Stimulated activated CD8-positive, alpha-beta memory T cell treated with anti-CD3 and anti-CD28 coated beads, Interleukin-12 subunit alpha, Interleukin-12 subunit beta, amount 100 ng/mL, for 24 hours (primary cell): ENCODE results near the gene SCCPDH.
"Not testable (repeated sequence)": the region's sequence is repeated elsewhere in the genome, so short reads cannot be mapped to it uniquely, and the experiment has no call there.

Experiments
- DNase-seq: peaks from one replicate; pipeline ENCODE4 v3.0.0-alpha.2; 2020; ENCODE audit errors: extremely low read depth

The SCCPDH gene

DNA sequence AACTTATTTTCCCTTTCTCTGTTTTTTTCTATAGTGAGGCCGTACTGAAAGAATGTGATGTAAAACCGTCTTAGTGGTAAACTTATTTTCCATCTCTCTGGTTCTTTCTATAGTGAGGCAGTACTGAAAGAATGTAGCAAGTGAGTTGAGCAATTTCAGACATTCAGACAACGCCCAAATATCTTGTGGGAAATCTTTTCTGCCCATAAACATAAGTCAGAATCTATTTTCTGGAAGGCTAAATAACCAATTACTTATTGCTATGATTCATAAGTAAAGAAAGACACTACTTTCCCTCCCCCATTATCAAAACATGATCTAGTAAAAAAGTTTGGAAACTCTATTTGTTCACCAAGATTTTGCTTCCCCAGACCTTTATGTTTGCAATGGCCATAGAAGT lies 18.8 kb upstream of the SCCPDH start:
- no peak for DNase-seq

GRCh38 chr1:246708166-246708565 lies 16.0 kb upstream of the SCCPDH start:
- DNase-seq, result no peak

- DNase-seq, result no peak
These were observed 15.0 kb upstream of the SCCPDH start for GRCh38 chr1:246709196-246709595.

DNA sequence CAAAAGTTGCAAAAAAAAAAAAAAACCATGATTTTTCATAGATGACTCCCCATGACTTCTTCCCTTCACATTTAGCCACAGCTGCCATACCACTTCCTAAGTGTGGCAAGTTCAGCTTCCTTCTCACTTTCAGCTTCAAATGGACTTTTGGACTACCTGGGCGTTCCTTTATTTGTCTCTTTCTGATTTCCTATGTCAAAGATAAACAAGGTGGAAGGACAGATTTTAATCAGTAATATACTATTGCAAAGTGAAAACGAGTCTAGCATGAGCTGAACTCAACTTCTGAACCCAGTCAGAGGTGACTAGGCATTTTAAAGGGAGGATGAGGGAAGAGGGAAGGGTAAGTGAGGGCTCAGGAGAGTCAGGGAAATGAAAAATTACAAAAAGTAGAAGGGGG lies 14.4 kb upstream of the SCCPDH start:
- DNase-seq, result no peak

- DNase-seq, result no peak
These were observed 12.6 kb upstream of the SCCPDH start for GRCh38 chr1:246711548-246712003.

DNA sequence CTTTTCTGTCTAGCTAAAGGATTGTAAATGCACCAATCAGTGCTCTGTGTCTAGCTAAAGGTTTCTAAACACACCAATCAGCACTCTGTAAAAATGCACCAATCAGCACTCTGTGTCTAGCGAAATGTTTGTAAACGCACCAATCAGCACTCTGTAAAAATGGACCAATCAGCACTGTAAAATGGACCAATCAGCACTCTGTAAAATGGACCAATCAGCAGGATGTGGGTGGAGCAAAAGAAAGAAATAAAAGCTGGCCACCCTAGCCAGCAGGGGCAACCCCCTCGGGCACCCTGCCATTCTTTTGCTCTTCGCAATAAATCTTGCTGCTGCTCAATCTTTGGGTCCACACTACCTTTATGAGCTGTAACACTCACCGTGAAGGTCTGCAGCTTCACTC lies 11.8 kb upstream of the SCCPDH start:
- not testable (repeated sequence) for DNase-seq

- not testable (repeated sequence) for DNase-seq
These were observed 4.8 kb upstream of the SCCPDH start for GRCh38 chr1:246719361-246719760.

DNA sequence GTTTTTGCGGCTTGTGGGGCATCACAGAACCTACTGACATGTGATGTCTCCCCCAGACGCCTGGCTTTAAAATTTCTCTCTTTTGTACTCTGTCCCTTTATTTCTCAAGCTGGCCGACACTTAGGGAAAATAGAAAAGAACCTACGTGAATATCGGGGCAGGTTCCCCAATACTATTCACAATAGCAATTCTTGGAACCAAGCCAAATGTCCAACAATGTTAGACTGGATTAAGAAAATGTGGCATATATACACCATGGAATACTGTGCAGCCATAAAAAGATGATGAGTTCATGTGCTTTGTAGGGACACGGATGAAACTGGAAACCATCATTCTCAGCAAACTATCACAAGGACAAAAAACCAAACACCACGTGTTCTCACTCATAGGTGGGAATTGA lies 3.4 kb upstream of the SCCPDH start:
- not testable (repeated sequence) for DNase-seq

GRCh38 chr1:246722720-246723119 lies 1.5 kb upstream of the SCCPDH start:
- DNase-seq, result no peak

- DNase-seq, result no peak
These were observed 504 bp downstream of the SCCPDH start for GRCh38 chr1:246724731-246725095.

- DNase-seq, result no peak
These were observed 982 bp downstream of the SCCPDH start for GRCh38 chr1:246725191-246725590.

DNA sequence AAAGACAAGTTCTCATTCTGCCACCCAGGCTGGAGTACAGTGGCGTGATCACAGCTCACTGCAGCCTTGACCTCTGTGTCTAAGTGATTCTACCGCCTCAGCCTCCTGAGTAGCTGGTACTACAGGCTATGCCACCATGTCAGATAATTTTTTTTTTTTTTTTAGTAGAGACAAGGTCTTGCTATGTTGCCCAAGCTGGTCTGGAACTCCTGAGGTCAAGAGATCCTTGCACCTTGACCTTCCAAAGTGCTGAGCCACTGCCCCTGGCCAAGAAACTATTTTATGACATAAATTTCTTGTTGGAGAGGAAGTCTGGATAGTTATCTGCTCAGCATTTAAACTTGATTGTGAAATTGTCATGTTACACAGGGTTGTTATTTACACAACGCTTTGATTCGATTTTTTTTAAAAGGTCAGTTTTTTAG lies 2.1 kb downstream of the SCCPDH start:
- no peak for DNase-seq

GRCh38 chr1:246726881-246727280 lies 2.7 kb downstream of the SCCPDH start:
- no peak for DNase-seq

GRCh38 chr1:246727594-246727993 lies 3.4 kb downstream of the SCCPDH start:
- DNase-seq, result no peak

- no peak for DNase-seq
These were observed 4.1 kb downstream of the SCCPDH start for GRCh38 chr1:246728311-246728710.

DNA sequence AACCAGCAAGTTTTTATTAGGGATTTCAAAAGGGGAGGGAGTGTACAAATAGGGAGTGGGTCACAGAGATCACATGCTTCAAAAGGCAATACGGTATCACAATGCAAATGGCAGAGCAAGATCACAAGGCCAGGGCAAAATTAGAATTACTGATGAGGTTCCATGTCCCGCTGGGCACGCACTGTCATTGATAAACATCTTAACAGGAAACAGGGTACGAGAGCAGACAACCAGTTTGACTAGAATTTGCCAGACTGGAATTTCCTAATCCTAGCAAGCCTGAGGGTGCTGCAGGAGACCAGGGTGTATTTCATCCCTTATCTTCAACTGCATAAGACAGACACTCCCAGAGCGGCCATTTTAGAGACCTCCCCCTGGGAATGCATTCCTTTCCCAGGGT lies 4.8 kb downstream of the SCCPDH start:
- not testable (repeated sequence) for DNase-seq

DNA sequence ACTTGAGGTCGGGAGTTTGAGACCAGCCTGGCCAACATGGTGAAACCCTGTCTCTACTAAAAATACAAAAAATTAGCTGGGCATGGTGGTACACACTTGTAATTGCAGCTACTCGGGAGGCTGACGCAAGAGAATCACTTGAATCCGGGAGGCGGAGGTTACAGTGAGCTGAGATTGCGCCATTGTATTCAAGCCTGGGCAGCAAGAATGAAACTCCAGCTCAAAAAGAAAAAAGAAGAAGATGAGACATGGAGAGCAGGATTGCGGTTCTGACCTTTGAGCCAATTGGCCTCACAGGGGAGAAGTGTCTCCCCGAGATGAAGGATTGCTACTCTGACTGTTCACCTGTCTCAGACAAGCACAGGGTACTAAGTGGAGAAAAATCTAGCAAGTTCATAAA lies 6.6 kb downstream of the SCCPDH start:
- DNase-seq, result no peak

DNA sequence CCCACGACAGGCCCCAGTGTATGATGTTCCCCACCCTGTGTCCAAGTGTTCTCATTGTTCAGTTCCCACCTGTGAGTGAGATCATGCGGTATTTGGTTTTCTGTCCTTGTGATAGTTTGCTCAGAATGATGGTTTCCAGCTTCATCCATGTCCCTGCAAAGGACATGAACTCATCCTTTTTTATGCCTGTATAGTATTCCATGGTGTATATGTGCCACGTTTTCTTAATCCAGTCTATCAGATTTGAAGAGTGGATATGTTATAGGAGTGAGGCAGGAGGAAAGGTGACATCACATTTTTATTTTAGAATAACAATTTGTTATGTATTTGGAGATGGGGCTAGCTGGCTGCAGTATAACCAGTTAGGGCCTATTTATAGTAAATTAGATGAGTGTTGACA lies 7.7 kb downstream of the SCCPDH start:
- DNase-seq, result not testable (repeated sequence)

DNA sequence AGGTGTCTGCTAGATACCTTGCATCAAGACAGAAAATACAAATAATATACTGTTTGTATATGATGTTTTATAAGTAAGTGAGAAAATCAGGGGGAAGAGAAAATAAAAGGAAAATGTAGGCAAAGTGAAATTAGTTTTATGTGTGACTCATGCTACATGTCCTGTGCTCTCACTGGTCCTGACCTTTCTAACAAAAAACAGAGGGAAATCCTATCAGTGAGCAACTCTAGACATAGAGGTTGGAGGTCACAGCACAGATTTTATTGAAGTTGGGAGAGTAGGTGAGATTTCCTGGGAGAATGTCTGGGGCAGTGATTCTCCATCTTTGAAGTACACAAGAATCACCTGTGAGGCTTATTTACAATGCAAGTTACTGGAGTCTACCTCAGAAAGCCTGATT lies 9.5 kb downstream of the SCCPDH start:
- DNase-seq, result no peak

DNA sequence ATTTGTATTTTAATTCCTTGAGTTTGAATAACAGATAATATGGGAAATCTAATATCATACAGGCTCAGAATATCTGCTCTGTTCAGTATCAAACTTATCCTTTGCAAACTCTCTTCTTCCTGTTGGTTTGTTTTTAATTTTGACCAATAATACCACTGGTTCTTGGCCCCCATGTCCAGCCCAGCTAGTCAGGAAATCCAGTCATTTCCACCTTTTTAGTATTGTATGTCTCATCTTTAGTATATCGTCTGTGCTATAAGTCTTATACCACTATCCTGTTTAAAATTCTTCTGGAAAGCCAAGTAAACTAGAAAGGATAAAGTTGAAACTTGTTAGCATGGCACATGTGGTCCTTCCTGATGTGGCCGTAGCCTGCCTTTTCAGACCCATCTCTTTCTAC lies 10.7 kb downstream of the SCCPDH start:
- DNase-seq, result no peak

DNA sequence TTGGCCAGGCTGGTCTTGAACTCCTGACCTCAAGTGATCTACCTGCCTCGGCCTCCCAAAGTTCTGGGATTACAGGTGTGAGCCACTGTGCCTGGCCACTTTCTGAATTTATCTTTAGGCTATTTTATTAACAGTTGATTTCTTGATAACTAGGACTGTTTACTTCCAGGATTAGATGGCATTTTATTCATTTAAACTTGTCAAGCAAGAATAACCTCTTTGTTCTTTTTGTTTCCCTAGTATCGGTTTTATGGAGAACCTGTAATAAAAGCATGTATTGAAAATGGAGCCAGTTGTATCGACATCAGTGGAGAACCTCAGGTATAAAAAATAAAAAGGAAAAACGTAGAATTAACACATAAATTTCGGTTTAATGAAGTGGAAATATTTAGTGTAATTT lies 11.5 kb downstream of the SCCPDH start:
- DNase-seq, result no peak

GRCh38 chr1:246742396-246742795 lies 18.2 kb downstream of the SCCPDH start:
- DNase-seq, result no peak

DNA sequence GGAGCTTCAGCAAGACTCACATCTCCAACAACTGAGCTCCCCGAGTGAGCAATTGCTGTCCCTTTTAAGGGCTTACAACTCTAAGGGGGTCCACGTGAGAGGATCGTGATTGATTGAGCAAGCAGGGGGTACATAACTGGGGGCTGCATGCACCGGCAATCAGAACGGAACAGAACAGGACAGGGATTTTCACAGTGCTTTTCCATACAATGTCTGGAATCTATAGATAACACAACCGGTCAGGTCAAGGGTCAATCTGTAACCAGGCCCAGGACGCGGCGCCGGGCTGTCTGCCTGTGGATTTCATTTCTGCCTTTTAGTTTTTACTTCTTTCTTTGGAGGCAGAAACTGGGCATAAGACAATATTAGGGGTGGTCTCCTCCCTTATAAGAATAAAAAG lies 21.9 kb downstream of the SCCPDH start:
- DNase-seq, result not testable (repeated sequence)

GRCh38 chr1:246748006-246748405 lies 23.8 kb downstream of the SCCPDH start:
- DNase-seq, result no peak

DNA sequence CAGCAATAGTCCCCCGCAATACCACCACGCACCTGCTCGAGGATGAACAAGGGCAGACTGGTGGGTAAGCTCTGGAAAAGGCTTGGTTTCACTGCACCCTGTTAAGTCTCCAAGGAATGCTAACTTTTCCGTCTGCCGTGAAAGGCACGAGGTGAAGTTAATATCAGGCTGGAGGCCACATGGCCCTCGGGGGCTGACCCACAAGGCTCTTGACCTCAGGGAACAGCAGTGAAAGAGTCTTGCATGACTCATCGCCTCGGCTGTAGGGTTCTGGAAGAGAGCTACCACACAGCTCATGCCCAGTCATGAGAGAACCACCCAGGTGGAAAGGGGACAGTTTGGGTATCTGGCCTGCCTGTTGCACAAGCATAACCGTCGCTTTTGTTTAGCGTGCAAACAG lies 24.7 kb downstream of the SCCPDH start:
- no peak for DNase-seq
